IMR-90 (cell line): ENCODE measurements around the gene GFI1.

Experiments used
- BHLHE40 ChIP-seq: fragments of 150-350 bp; IDR thresholded peaks from 2 replicates; pipeline ENCODE4 v1.6.1; 2016; ENCODE audit warnings: mild to moderate bottlenecking, low read depth, low read length
- CEBPB ChIP-seq: IDR thresholded peaks from 2 replicates; pipeline ENCODE4 v1.6.1; 2012; ENCODE audit warnings: low read depth, low read length, improper control_type of control experiment
- CTCF ChIP-seq: conservative IDR thresholded peaks from 2 replicates; pipeline ENCODE4 v1.5.1; 2012; ENCODE audit warnings: mild to moderate bottlenecking, low read depth, low read length, improper control_type of control experiment
- FOS ChIP-seq: fragments of 150-350 bp; IDR thresholded peaks from 2 replicates; pipeline ENCODE4 v1.6.1; 2016; ENCODE audit warnings: low read depth, low read length
- MAFK ChIP-seq: IDR thresholded peaks from 2 replicates; pipeline ENCODE4 v1.6.1; 2012; ENCODE audit warnings: low read depth, low read length, improper control_type of control experiment
- MAZ ChIP-seq: IDR thresholded peaks from 2 replicates; pipeline ENCODE4 v1.6.1; 2012; ENCODE audit warnings: low read depth, mild to moderate bottlenecking, low read length, improper control_type of control experiment, moderate library complexity, borderline replicate concordance
- RCOR1 ChIP-seq: IDR thresholded peaks from 2 replicates; pipeline ENCODE4 v1.6.1; 2012; ENCODE audit warnings: mild to moderate bottlenecking, low read length, improper control_type of control experiment; ENCODE audit not compliant: insufficient replicate concordance

GRCh38 chr1:92503926-92504285 is 17.2 kb upstream of the GFI1 start:
- TF ChIP-seq BHLHE40 (no peak), CTCF (no peak), MAZ (no peak), CEBPB (no peak), MAFK (no peak), FOS (no peak), RCOR1 (no peak)
